ENCODE results near the gene CSF2. TPM values are rescaled to one million over a fixed set of nuclear protein-coding genes. Genes with fewer than 3 reads are reported as not detected.

CSF2 gene
- total RNA-seq, 1 experiment from 2014 or later: not detected

GRCh38 chr5:132098621-132099020 lies 25.0 kb downstream of the CSF2 start:
- Histone ChIP-seq H3K79me2 (ENCODE audit: low read depth) (no peaks in the 10 kb centered on the region), H3F3A (ENCODE audit: insufficient read depth, low read depth) (peaks cover 42% of the 10 kb centered on the region), H3K27ac (no peak overlapping the region), H3K27me3 (ENCODE audit: insufficient read depth, low read depth) (no peaks in the 10 kb centered on the region), H3K9me3 (ENCODE audit: insufficient read depth, low read depth) (no peaks in the 10 kb centered on the region), H4K20me1 (ENCODE audit: insufficient read depth) (no peaks in the 10 kb centered on the region), H3K4me1 (replicated peaks; ENCODE audit: insufficient read depth) (peaks cover 66% of the 10 kb centered on the region), H3K4me3 (no peak overlapping the region), H3K4me2 (no peak overlapping the region), H3K9me2 (ENCODE audit: insufficient read depth) (no peaks in the 10 kb centered on the region), H2AFZ (no peak overlapping the region), H3K36me3 (ENCODE audit: low read depth) (no peaks in the 10 kb centered on the region)
- no peak for DNase-seq
- no TSS peak for BruUV-seq (replicated peaks)
- ChIA-PET POLR2A (ENCODE audit: unreplicated experiment) (no interaction called here), CTCF (interaction anchor here (0.6 kb wide), 1 partner anchor 11 kb away, joined by 7 read pairs; no protein-coding TSS in a partner anchor)
- intact Hi-C loops (cut with micrococcal nuclease; ENCODE audit: unreplicated experiment): no loop called here
- TF ChIP-seq EZH2 (IDR thresholded peaks at IDR 0.05; ENCODE audit: low read depth) (no peak), CTCF (conservative IDR thresholded peaks at IDR 0.05) (no peak)

- Histone ChIP-seq H3K4me1 (replicated peaks; ENCODE audit: insufficient read depth) (peaks cover 66% of the 10 kb centered on the region), H4K20me1 (ENCODE audit: insufficient read depth) (no peaks in the 10 kb centered on the region), H3K79me2 (ENCODE audit: low read depth) (no peaks in the 10 kb centered on the region), H3K4me2 (no peak overlapping the region), H3K9me3 (ENCODE audit: insufficient read depth, low read depth) (no peaks in the 10 kb centered on the region), H3K27ac (no peak overlapping the region), H3F3A (ENCODE audit: insufficient read depth, low read depth) (peaks cover 41% of the 10 kb centered on the region), H3K9me2 (ENCODE audit: insufficient read depth) (no peaks in the 10 kb centered on the region), H3K4me3 (no peak overlapping the region), H3K27me3 (ENCODE audit: insufficient read depth, low read depth) (no peaks in the 10 kb centered on the region), H3K36me3 (ENCODE audit: low read depth) (no peaks in the 10 kb centered on the region), H2AFZ (no peak overlapping the region)
- intact Hi-C loops (cut with micrococcal nuclease; ENCODE audit: unreplicated experiment): no loop called here
- CTCF ChIA-PET: interaction anchor here (0.6 kb wide), 1 partner anchor 11 kb away, joined by 7 read pairs; no protein-coding TSS in a partner anchor
- POLR2A ChIA-PET (ENCODE audit: unreplicated experiment): no interaction called here
- no peak for TF ChIP-seq EZH2 (IDR thresholded peaks at IDR 0.05; ENCODE audit: low read depth)
- no peak for TF ChIP-seq CTCF (conservative IDR thresholded peaks at IDR 0.05)
- BruUV-seq (replicated peaks): no TSS peak
- DNase-seq: no peak
Measured at GRCh38 chr5:132099076-132099748, 25.6 kb downstream of the CSF2 start.

GRCh38 chr5:132099905-132100304 lies 26.3 kb downstream of the CSF2 start:
- Histone ChIP-seq H3K27me3 (ENCODE audit: insufficient read depth, low read depth) (no peaks in the 10 kb centered on the region), H3K27ac (peak overlapping the region; percentile 88), H4K20me1 (ENCODE audit: insufficient read depth) (no peaks in the 10 kb centered on the region), H2AFZ (no peak overlapping the region), H3K9me3 (ENCODE audit: insufficient read depth, low read depth) (no peaks in the 10 kb centered on the region), H3K79me2 (ENCODE audit: low read depth) (no peaks in the 10 kb centered on the region), H3K36me3 (ENCODE audit: low read depth) (no peaks in the 10 kb centered on the region), H3K4me1 (replicated peaks; ENCODE audit: insufficient read depth) (peaks cover 66% of the 10 kb centered on the region), H3K9me2 (ENCODE audit: insufficient read depth) (no peaks in the 10 kb centered on the region), H3K4me3 (no peak overlapping the region), H3F3A (ENCODE audit: insufficient read depth, low read depth) (peaks cover 47% of the 10 kb centered on the region), H3K4me2 (peak overlapping the region; percentile 59)
- ChIA-PET POLR2A (ENCODE audit: unreplicated experiment) (no interaction called here), CTCF (no interaction called here)
- TF ChIP-seq EZH2 (IDR thresholded peaks at IDR 0.05; ENCODE audit: low read depth): no peak
- TF ChIP-seq CTCF (conservative IDR thresholded peaks at IDR 0.05): no peak
- intact Hi-C loops (cut with micrococcal nuclease; ENCODE audit: unreplicated experiment): no loop called here
- DNase-seq: no peak
- BruUV-seq (replicated peaks): no TSS peak

Data from PC-9 (cell line).